BJ (cell line): ENCODE data around the gene SUMF2. TPM values are rescaled to one million over a fixed set of nuclear protein-coding genes. Genes with fewer than 3 reads are reported as not detected.
A peak's percentile ranks its signal among the peaks of the same experiment; 100 is the strongest.
"Not testable (repeated sequence)": the region's sequence is repeated elsewhere in the genome, so short reads cannot be mapped to it uniquely, and the experiment has no call there.

Source experiments
- CTCF ChIA-PET: fragments of 350-600 bp; formaldehyde crosslinking; extraction: SDS; loops from one replicate; lab custom pipeline; 2021; ENCODE audit warnings: antibody characterized with exemption, inconsistent platforms; lab: Yijun Ruan, JAX
- POLR2A ChIA-PET: fragments of 300-600 bp; sonication (Branson Sonifier 250); formaldehyde crosslinking; extraction: SDS; loops from one replicate; lab custom pipeline; 2021; ENCODE audit warnings: antibody characterized with exemption; lab: Charles Lee
- DNase-seq: peaks from one replicate; pipeline ENCODE4 v3.0.0-alpha.2; 2011; ENCODE audit warnings: low read depth
- H3K27me3 ChIP-seq: 2 replicates; pipeline ENCODE4 v1.6.0; 2011; ENCODE audit warnings: low read length; ENCODE audit not compliant: control insufficient read depth, insufficient read depth
- H3K36me3 ChIP-seq: 2 replicates; pipeline ENCODE4 v1.5.1; 2011; ENCODE audit warnings: low read length; ENCODE audit not compliant: control insufficient read depth, insufficient read depth
- H3K4me3 ChIP-seq: 2 replicates; pipeline ENCODE4 v1.5.1; 2011; ENCODE audit warnings: low read depth, mild to moderate bottlenecking, control low read depth, low read length
- CTCF ChIP-seq: IDR thresholded peaks from 2 replicates; pipeline ENCODE4 v1.5.1; 2011; ENCODE audit warnings: low read depth, mild to moderate bottlenecking, control low read depth, inconsistent platforms, low read length, moderate library complexity; ENCODE audit not compliant: insufficient read depth
- polyA plus RNA-seq: library from polyadenylated mRNA; depleted of rRNA; stranded (reverse); fragments of >200 nt; gene quantifications from 2 replicates; pipeline ENCODE4 v1.2.3, GENCODE V29; 2011

The SUMF2 gene
- polyA plus RNA-seq, 1 experiment, result 153 TPM

- no peak overlapping the region for H3K4me3 ChIP-seq
- DNase-seq, result no peak
- ChIA-PET CTCF (interaction anchor here (1.4 kb wide), 1 partner anchor 33 kb away, joined by 5 read pairs; no protein-coding TSS in a partner anchor), POLR2A (no interaction called here)
- no peaks in the 10 kb centered on the region for H3K27me3 ChIP-seq
- H3K36me3 ChIP-seq, result no peaks in the 10 kb centered on the region
- no peak for TF ChIP-seq CTCF
These were observed 23.4 kb upstream of the SUMF2 start for GRCh38 chr7:56040730-56041129.

GRCh38 chr7:56045758-56046157 is 18.3 kb upstream of the SUMF2 start:
- CTCF ChIA-PET, result interaction anchor here (1.4 kb wide), 1 partner anchor 19 kb away, joined by 4 read pairs; the partner anchor contains the start of gene SUMF2
- H3K4me3 ChIP-seq, DNase-seq, POLR2A ChIA-PET, H3K27me3 ChIP-seq, H3K36me3 ChIP-seq: not testable (repeated sequence)

- CTCF ChIA-PET, result no interaction called here
- Histone ChIP-seq H3K4me3 (no peak overlapping the region), H3K27me3 (no peaks in the 10 kb centered on the region), H3K36me3 (no peaks in the 10 kb centered on the region)
- POLR2A ChIA-PET, result no interaction called here
- peak; percentile 88 for DNase-seq
- TF ChIP-seq CTCF, result no peak
These were observed 17.2 kb upstream of the SUMF2 start for GRCh38 chr7:56046721-56047445.

- H3K27me3 ChIP-seq, POLR2A ChIA-PET, H3K36me3 ChIP-seq, CTCF ChIA-PET, DNase-seq, H3K4me3 ChIP-seq: not testable (repeated sequence)
These were observed 16.5 kb upstream of the SUMF2 start for GRCh38 chr7:56047446-56048116.

GRCh38 chr7:56048245-56048644 is 15.8 kb upstream of the SUMF2 start:
- Histone ChIP-seq H3K27me3 (no peaks in the 10 kb centered on the region), H3K4me3 (no peak overlapping the region), H3K36me3 (no peaks in the 10 kb centered on the region)
- DNase-seq, result no peak
- no peak for TF ChIP-seq CTCF
- ChIA-PET POLR2A (no interaction called here), CTCF (interaction anchor here (0.6 kb wide), 1 partner anchor 612 kb away, joined by 3 read pairs; no protein-coding TSS in a partner anchor)

- DNase-seq, H3K36me3 ChIP-seq, H3K27me3 ChIP-seq, POLR2A ChIA-PET, H3K4me3 ChIP-seq: not testable (repeated sequence)
- CTCF ChIA-PET, result interaction anchor here (0.6 kb wide), 1 partner anchor 612 kb away, joined by 3 read pairs; no protein-coding TSS in a partner anchor
These were observed 15.3 kb upstream of the SUMF2 start for GRCh38 chr7:56048763-56049162.
